Mesodermal cell (in vitro differentiated cells): ENCODE measurements around the gene CPA1. TPM values are rescaled to one million over a fixed set of nuclear protein-coding genes. Genes with fewer than 3 reads are reported as not detected.
A peak's percentile ranks its signal among the peaks of the same experiment; 100 is the strongest.

Experiments
- H3K27ac ChIP-seq: 2 replicates; pipeline ENCODE4 v1.7.0; 2013; ENCODE audit warnings: mild to moderate bottlenecking, low read depth, low read length, moderate library complexity; ENCODE audit not compliant: severe bottlenecking
- H3K36me3 ChIP-seq: 2 replicates; pipeline ENCODE4 v1.7.1; 2013; ENCODE audit warnings: mild to moderate bottlenecking, low read length, moderate library complexity; ENCODE audit not compliant: control insufficient read depth, insufficient read depth
- H3K4me1 ChIP-seq: one replicate; pipeline ENCODE4 v1.7.1; 2013; ENCODE audit warnings: mild to moderate bottlenecking, low read length; ENCODE audit not compliant: insufficient read depth, control insufficient read depth, poor library complexity, severe bottlenecking
- H3K4me3 ChIP-seq: 2 replicates; pipeline ENCODE4 v1.7.0; 2013; ENCODE audit warnings: low read length, control low read depth, mild to moderate bottlenecking; ENCODE audit not compliant: insufficient read depth, poor library complexity, severe bottlenecking; ENCODE audit errors: extremely low read depth
- H3K9me3 ChIP-seq: 2 replicates; pipeline ENCODE4 v1.7.1; 2013; ENCODE audit warnings: mild to moderate bottlenecking, low read length, moderate library complexity; ENCODE audit not compliant: control insufficient read depth
- WGBS, 2 experiments: methylation state at CpG; one replicate each; pipeline ENCODE4 v1.1.5; 2013; ENCODE audit warnings: missing lambda C conversion rate in 2 of 2; ENCODE audit not compliant: insufficient coverage in 2 of 2; 5-methylcytosine and 5-hydroxymethylcytosine counted together
- polyA plus RNA-seq, 2 experiments: library from polyadenylated mRNA; stranded (reverse); fragments of 50-300 nt; gene quantifications; one replicate each; pipeline ENCODE4 v1.2.3, GENCODE V29; 2013

CPA1 gene
- 1.00 TPM for polyA plus RNA-seq (2013, experiment 1 of 2)
- polyA plus RNA-seq (2013, experiment 2 of 2): 1.3 TPM

- Histone ChIP-seq H3K4me3 (no peak within 1 kb of the TSS), H3K27ac (peak within 1 kb of the TSS; percentile 77), H3K4me1 (peaks cover 3% of the 10 kb centered on the region), H3K9me3 (peaks cover 25% of the 10 kb centered on the region), H3K36me3 (no peaks in the 10 kb centered on the region)
- WGBS, 2 experiments: 76 to 78% methylated on average over 18 of the region's 20 CpGs
Observed at GRCh38 chr7:130379921-130380860, at the start of gene CPA1. Gene CPA1 (plus strand): TSS chr7:130380494. CDS start chr7:130380521, 27 bp downstream.

- H3K4me3 ChIP-seq: no peak overlapping the region
- H3K27ac ChIP-seq: no peak overlapping the region
- no peaks in the 10 kb centered on the region for H3K36me3 ChIP-seq
- WGBS, 2 experiments: 83 to 88% methylated on average over 1 of the region's 4 CpGs
- no peaks in the 10 kb centered on the region for H3K4me1 ChIP-seq
- H3K9me3 ChIP-seq: no peaks in the 10 kb centered on the region
Observed at GRCh38 chr7:130332259-130333053, 47.8 kb upstream of the CPA1 start.

- Histone ChIP-seq H3K4me1 (no peaks in the 10 kb centered on the region), H3K27ac (no peak overlapping the region), H3K4me3 (no peak overlapping the region), H3K36me3 (no peaks in the 10 kb centered on the region), H3K9me3 (no peaks in the 10 kb centered on the region)
- no CpG with 5 or more reads among the region's 2 CpGs for WGBS, 2 experiments
Observed at GRCh38 chr7:130333832-130334231, 46.5 kb upstream of the CPA1 start.

GRCh38 chr7:130334274-130334673 is 46.0 kb upstream of the CPA1 start:
- 95 to 96% methylated on average over 3 to 5 of the region's 6 CpGs for WGBS, 2 experiments
- Histone ChIP-seq H3K9me3 (no peaks in the 10 kb centered on the region), H3K4me3 (no peak overlapping the region), H3K27ac (no peak overlapping the region), H3K4me1 (no peaks in the 10 kb centered on the region), H3K36me3 (no peaks in the 10 kb centered on the region)

GRCh38 chr7:130337410-130337971 is 42.8 kb upstream of the CPA1 start:
- Histone ChIP-seq H3K27ac (no peak overlapping the region), H3K36me3 (no peaks in the 10 kb centered on the region), H3K4me1 (no peaks in the 10 kb centered on the region), H3K4me3 (no peak overlapping the region), H3K9me3 (no peaks in the 10 kb centered on the region)
- WGBS, 2 experiments: 97 to 100% methylated on average over 3 to 4 of the region's 6 CpGs

GRCh38 chr7:130338233-130338632 is 42.1 kb upstream of the CPA1 start:
- Histone ChIP-seq H3K36me3 (no peaks in the 10 kb centered on the region), H3K4me3 (no peak overlapping the region), H3K9me3 (no peaks in the 10 kb centered on the region), H3K4me1 (no peaks in the 10 kb centered on the region), H3K27ac (no peak overlapping the region)
- 48 to 83% methylated on average over 1 to 2 of the region's 3 CpGs for WGBS, 2 experiments

GRCh38 chr7:130341882-130342281 is 38.4 kb upstream of the CPA1 start:
- no peak overlapping the region for H3K4me3 ChIP-seq
- no peaks in the 10 kb centered on the region for H3K9me3 ChIP-seq
- H3K36me3 ChIP-seq: no peaks in the 10 kb centered on the region
- H3K4me1 ChIP-seq: peaks cover 14% of the 10 kb centered on the region
- WGBS, 2 experiments: no CpG with 5 or more reads among the region's 4 CpGs
- no peak overlapping the region for H3K27ac ChIP-seq

- 90 to 100% methylated on average over 1 of the region's 3 CpGs for WGBS, 2 experiments
- Histone ChIP-seq H3K27ac (no peak overlapping the region), H3K9me3 (no peaks in the 10 kb centered on the region), H3K4me3 (no peak overlapping the region), H3K36me3 (no peaks in the 10 kb centered on the region), H3K4me1 (peaks cover 14% of the 10 kb centered on the region)
Observed at GRCh38 chr7:130342701-130343380, 37.5 kb upstream of the CPA1 start.

GRCh38 chr7:130344271-130344866 is 35.9 kb upstream of the CPA1 start, which contains the start of gene CPA5:
Gene CPA5 (plus strand): TSS chr7:130344816. CDS start chr7:130346486, 1,670 bp downstream.
- H3K9me3 ChIP-seq: no peaks in the 10 kb centered on the region
- H3K27ac ChIP-seq: no peak within 1 kb of the TSS
- peaks cover 14% of the 10 kb centered on the region for H3K4me1 ChIP-seq
- no peaks in the 10 kb centered on the region for H3K36me3 ChIP-seq
- no peak within 1 kb of the TSS for H3K4me3 ChIP-seq
- WGBS, 2 experiments: 91 to 100% methylated on average over 1 to 4 of the region's 5 CpGs

- 42 to 64% methylated on average over 3 of the region's 8 CpGs for WGBS, 2 experiments
- Histone ChIP-seq H3K4me1 (peaks cover 14% of the 10 kb centered on the region), H3K4me3 (no peak overlapping the region), H3K27ac (no peak overlapping the region), H3K36me3 (no peaks in the 10 kb centered on the region), H3K9me3 (no peaks in the 10 kb centered on the region)
Observed at GRCh38 chr7:130345136-130345535, 35.2 kb upstream of the CPA1 start.
